Pons (tissue), 1 donor: ENCODE data around the gene DPP7.

Experiments
- DNase-seq: peaks from one replicate; pipeline ENCODE4 v3.0.0-alpha.2; 2016; ENCODE audit warnings: low spot score

The DPP7 gene

DNA sequence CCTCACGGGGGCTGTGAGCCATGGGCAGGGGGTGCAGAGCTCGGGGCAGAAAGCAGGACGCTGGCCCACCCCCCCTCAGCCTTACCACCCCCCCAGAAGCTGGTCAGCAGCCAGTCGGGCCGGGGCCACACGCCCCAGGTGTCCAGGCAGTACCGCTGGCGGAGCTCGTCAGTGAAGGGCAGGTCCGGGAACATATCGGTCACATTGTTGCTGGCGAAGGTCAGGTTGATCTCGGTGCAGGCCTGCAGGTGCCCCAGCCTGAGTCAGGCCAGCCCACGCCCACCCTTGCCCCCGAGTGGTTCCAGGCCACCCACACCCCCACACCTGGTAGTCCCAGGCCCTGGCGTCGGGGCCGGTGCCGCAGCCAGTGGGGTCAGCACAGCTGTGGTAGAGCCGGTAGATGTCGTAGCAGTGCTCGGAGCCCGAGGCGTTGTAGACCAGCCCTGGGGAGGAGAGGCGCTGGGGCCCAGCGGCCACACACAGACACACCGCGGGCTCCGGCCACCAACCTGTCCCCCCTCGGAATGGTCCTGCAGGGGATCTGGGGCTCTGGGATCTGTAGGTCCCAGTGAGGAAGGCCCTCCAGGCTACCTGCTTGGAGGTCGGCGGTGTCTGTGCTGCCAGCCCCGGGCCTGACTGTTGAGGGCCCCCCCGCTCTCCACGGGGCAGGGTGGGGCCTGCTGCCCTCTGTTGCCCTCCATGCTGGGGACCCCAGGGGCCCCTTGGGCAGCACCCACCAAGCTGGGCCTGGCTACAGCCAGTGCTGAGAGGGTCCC, 2.6 kb downstream of the DPP7 start:
- no peak for DNase-seq

DNA sequence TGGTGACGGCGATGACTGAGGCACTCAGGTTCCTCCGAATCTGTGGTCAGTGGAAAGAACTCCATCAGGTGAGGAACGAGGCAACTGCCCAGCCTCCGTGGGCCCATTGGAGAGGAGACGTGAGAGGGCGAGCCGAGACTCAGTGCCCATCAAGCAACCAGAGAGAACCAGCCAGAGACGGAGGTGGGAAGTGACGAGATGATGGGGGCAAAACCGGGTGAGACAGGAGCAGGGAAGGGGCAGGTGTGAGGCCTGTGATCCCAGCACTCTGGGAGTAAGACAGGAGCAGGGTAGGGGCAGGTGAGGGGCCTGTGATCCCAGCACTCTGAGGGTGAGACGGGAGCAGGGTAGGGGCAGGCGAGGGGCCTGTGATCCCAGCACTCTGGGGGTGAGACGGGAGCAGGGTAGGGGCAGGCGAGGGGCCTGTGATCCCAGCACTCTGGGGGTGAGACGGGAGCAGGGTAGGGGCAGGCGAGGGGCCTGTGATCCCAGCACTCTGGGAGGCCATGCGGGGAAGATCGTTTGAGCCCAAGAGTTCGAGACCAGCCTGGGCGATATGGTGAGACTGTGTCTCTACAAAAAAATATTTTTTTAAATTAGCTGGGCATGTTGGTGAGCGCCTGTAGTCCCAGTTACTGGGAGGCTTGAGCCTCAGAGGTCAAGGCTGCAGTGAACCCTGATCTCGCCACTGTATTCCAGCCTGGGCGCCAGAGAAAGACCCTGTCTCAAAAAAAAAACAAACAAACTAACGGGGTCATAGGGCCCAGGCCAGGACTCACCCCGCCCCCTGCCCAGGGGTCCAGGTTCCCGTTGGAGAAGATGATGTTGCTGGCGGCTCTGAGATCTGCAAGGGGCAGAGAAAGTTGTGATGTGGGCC, 3.4 kb downstream of the DPP7 start:
- no peak for DNase-seq

- no peak for DNase-seq
These were observed 4.2 kb downstream of the DPP7 start for GRCh38 chr9:137110147-137110910.

DNA sequence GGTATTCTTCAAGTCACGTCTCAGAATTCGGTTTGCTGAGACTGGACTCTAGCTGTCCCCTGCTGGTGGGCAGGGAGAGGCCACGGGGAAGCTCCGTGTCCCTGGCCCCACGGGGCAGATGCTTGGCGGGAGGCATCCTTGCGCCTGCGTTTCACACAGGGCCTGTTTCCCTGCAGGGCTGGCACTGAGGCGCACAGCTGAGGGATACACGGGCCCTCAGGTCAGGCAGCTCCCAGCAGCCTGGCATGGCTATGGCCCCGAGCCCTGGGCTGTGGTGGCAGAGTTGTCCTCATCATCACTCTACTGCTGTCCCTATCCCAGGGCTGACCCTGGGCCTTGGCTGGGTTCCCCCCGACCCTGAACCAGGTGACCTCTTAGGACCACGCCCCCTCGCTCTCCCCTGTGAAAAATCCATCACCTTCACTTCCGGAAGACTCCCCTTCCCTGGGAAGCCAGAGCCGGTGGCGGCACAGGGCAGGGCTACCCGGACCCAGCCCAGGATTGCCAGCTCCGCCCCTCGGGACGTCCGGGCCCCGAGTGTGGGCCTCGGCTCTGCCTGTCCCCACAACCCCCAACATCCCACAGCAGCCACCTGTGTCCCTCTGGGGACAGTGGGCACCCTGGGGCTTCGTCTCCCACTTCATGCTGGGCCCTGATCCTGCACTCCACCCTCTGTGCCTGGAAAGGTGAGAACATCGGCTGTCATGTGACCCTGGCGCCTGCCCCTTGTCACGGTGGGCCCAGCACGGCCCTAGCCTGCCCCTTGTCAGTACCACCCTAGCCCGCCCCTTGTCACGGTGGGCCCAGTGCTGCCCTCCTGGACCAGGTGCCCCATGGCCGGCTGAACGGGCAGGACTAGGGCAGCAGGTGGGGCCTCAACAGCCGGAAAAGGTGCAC, 5.0 kb downstream of the DPP7 start:
- no peak for DNase-seq

DNA sequence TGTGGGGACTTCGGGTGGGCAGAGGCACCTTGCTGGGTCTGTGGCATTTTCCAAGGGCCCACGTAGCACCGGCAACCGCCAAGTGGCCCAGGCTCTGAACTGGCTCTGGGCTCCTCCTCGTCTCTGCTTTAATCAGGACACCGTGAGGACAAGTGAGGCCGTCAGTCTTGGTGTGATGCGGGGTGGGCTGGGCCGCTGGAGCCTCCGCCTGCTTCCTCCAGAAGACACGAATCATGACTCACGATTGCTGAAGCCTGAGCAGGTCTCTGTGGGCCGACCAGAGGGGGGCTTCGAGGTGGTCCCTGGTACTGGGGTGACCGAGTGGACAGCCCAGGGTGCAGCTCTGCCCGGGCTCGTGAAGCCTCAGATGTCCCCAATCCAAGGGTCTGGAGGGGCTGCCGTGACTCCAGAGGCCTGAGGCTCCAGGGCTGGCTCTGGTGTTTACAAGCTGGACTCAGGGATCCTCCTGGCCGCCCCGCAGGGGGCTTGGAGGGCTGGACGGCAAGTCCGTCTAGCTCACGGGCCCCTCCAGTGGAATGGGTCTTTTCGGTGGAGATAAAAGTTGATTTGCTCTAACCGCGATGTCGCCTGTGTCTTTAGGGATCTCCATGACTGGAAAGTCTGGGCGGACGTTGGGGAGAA, 5.8 kb downstream of the DPP7 start:
- DNase-seq: no peak

DNA sequence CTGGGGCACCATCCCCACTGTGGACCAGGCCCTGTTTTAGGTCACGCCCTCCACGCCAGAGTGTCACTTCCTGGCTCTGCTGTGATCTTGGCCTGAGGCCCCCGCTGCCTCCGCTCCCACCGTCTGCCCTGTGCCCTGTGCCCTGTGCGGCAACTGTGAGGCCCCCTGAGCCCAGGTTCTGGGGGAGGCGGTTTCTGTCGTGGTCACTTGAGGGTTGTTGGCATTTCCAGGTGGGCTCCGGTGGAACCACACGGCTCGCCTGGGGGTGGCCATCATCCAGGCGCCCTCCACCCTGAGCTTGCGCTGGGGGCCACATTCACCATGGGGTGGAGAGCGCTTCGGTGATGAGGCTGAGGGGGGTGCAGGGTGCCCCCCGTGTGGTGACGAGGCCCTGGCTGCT, 6.6 kb downstream of the DPP7 start:
- no peak for DNase-seq

DNA sequence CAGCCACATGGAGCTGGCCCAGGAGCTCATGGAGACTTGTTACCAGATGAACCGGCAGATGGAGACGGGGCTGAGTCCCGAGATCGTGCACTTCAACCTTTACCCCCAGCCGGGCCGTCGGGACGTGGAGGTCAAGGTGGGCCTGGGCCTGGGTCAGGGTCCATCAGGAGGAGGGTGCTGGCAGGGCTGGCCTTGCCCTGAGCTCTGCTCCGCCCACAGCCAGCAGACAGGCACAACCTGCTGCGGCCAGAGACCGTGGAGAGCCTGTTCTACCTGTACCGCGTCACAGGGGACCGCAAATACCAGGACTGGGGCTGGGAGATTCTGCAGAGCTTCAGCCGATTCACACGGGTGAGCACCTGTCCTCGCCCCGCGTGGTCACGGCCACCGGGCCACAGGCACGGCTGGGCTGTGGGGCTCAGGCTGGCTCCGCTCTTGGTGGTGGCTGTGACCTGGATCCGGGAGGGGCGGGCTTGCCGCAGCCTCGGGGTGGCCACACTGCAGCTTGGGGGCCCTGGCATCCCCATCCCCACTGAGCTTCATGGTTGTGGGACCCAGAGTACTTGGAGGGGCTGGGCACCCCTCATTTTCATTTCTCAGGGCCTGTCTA, 7.1 kb downstream of the DPP7 start:
- no peak for DNase-seq

DNA sequence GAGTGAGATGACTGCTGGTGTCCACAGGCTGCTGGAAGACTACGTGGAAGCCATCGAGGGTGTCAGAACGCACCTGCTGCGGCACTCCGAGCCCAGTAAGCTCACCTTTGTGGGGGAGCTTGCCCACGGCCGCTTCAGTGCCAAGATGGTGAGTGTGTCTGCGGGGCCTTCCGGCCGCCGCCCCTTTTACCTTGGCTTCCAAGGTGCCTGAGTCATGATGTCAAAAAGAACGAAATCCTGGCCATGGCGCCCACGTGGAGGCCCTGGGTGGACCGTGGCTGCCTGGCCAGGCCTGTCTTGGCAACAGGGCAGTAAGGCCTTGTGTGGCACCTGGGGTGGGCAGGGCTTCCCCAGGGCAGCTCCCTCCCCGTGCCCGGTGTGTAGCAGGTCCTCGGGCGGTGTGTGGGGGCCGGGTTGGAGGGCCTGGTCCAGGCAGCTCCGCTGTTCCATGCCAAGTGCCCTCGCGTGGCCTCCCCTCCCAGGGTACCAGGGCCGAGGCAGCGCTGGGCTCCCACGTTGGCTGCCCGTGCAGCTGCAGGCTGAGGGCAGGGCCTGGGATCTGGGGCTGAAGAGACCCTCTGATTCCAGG, 7.8 kb downstream of the DPP7 start:
- DNase-seq: no peak

DNA sequence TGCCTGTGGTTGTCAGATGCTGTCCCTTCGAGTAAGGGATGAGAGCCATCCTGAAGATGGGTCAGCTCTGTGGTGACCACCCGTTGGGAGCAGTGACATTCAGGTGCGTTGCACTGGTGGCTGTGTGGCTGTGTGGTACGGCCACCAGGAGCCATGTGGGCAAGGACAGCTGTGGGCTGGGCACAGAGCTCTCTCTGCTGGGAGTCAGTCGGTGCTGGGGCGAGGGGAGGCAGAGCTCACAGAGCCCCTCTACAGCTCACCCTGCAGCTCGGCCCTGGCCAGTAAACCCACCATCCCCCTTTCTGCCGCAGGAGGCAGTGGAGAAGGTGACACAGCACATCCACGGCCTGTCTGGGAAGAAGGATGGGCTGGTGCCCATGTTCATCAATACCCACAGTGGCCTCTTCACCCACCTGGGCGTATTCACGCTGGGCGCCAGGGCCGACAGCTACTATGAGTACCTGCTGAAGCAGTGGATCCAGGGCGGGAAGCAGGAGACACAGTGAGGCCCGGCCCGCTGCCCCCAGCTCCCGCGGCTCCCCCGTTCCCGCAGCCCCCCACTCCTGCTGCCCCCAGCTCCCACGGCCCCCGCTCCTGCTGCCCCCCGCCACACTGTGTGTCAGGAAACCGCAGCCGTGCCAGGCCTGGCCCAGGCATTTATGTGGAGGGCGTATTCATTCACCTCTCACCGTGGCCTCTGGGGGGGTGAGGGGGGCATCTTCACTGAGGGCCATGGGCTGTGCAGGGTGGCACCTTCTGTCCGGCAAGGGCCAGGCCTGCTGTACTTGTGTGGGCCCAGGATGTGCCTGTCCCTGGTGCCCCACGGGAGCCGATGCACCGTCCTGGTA, 8.5 kb downstream of the DPP7 start:
- no peak for DNase-seq

DNA sequence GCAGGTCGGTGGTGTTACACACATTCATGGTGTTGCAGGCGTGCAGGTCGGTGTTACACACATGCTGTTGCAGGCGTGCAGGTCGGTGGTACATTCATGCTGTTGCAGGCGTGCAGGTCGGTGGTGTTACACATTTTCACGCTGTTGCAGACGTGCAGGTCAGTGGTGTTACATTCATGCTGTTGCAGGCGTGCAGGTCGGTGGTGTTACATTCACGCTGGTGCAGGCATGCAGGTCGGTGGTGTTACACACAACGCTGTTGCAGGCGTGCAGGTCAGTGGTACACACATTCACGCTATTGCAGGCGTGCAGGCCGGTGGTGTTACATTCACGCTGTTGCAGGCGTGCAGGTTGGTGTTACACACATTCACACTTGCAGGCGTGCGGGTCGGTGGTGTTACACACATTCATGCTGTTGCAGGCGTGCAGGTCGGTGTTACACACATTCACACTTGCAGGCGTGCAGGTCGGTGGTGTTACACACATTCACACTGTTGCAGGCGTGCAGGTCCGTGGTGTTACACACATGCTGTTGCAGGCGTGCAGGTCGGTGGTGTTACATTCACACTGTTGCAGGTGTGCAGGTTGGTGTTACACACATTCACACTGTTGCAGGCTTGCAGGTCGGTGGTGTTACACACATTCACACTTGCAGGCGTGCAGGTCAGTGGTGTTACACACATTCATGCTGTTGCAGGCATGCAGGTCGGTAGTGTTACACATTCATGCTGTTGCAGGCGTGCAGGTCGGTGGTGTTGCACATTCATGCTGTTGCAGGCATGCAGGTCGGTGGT, 11.1 kb downstream of the DPP7 start:
- no peak for DNase-seq

DNA sequence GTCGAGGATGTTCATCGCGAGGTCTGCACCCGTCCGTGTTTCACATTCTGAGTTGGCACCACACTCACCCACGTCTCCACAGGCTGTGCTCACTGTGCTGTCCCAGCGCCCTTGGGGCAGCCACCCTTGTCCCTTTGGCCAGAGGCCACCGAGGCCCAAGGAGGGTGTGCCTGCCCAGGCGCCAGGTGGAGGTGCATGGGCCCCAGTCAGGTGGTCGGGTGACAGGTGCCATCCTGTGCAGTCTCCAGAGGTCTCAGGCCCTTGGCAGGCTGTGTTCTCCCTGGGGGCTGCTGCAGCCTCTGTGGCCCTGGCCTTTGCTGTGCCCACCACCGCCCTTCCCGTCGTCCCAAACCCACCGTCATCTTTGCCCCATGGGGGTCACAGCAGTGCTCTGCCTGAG, 15.3 kb downstream of the DPP7 start:
- DNase-seq: no peak

DNA sequence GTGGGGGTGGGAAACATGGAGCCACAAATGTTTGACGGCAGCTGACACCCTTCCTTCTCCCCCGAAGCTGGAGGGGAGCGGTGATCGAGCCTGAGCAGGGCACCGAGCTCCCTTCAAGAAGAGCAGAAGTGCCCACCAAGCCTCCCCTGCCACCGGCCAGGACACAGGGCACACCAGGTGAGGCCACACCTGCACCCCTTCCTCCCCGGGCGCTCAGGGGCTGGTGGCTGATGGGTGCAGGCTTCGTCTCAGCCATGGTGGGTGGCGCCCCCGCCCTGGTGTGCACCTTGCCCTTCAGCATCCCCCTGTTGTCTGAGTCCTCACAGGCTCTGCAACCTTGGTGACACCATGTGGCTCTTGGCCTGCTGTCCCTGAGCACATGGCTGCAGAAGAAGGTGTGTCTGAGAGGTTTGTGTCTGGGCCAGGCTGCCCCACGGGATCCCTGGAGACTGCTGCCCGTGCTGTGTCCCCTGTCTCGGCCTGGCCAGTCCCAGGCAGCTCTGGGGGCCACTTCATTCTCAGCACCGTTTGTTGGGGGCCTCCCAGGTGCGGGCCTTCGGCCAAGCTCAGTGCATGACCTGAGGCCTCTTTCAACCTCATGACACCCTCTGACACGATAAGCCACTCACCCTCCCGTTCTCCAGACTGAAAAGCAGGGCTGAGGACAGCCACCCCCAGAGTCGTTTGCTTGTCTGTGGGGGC, 16.6 kb downstream of the DPP7 start:
- no peak for DNase-seq

- no peak for DNase-seq
These were observed 17.6 kb downstream of the DPP7 start for GRCh38 chr9:137096785-137097546.

- no peak for DNase-seq
These were observed 18.6 kb downstream of the DPP7 start for GRCh38 chr9:137095664-137096517.

DNA sequence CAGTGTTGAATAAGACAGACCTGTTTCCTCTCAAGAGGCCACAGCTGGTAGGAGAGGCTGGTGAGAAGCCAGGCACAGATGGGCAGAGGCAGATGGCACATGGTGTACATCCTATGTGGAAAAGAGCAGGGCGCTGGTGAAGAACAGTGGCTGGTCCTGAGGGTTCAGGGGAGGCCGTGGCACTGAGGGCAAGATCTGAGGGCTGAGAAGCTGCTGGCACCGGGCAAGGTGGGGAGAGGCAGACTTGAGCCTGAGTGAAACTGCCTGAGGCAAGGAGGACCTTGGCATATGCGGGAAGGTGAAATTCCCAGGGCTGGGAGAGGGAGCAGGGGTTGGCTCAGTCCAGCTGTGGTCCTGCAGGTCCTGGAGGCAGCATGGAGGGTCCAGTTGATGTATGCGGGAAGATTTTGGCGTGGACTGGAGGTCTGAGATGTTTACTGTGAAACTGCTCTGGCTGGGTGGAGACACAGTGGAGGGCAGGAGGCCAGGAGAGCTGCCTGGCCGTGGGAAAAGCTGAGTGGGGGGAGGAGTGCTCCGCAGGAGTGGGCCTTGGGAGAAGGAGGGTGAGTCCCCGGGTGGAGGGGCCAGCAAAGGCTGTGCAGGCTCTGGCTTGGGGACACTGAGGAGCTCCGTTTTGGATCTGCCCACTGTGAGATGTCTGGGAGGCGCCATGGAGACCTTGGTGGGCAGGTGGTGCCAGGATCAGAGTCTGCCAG, 25.1 kb downstream of the DPP7 start:
- DNase-seq: no peak
